ENCODE data around the gene ZFTA.

GRCh38 chr11:63813563-63814382 is 45.2 kb upstream of the ZFTA start:
- TF ChIP-seq, protein P1, sequence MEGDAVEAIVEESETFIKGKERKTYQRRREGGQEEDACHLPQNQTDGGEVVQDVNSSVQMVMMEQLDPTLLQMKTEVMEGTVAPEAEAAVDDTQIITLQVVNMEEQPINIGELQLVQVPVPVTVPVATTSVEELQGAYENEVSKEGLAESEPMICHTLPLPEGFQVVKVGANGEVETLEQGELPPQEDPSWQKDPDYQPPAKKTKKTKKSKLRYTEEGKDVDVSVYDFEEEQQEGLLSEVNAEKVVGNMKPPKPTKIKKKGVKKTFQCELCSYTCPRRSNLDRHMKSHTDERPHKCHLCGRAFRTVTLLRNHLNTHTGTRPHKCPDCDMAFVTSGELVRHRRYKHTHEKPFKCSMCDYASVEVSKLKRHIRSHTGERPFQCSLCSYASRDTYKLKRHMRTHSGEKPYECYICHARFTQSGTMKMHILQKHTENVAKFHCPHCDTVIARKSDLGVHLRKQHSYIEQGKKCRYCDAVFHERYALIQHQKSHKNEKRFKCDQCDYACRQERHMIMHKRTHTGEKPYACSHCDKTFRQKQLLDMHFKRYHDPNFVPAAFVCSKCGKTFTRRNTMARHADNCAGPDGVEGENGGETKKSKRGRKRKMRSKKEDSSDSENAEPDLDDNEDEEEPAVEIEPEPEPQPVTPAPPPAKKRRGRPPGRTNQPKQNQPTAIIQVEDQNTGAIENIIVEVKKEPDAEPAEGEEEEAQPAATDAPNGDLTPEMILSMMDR (IDR thresholded peaks at IDR 0.05) = peak in 1 of 4 experiments; percentile 10
- TF ChIP-seq POLR2AphosphoS5 (IDR thresholded peaks at IDR 0.05) = no peak
- no peak for TF ChIP-seq POLR2A (IDR thresholded peaks at IDR 0.05)
- TF ChIP-seq EP300 (IDR thresholded peaks at IDR 0.05) = no peak

All from gastroesophageal sphincter (tissue), 3 donors.